GM21528 (cell line): ENCODE data around the gene DFFA.
"Not testable (repeated sequence)": the region's sequence is repeated elsewhere in the genome, so short reads cannot be mapped to it uniquely, and the experiment has no call there.

Experiments used
- ATAC-seq: cut with Tn5 transposase; IDR thresholded peaks from one replicate; pipeline ENCODE4 v1.9.1; 2021; ENCODE audit warnings: mild to moderate bottlenecking, moderate library complexity; ENCODE audit not compliant: unreplicated experiment, low FRiP score

Gene DFFA

DNA sequence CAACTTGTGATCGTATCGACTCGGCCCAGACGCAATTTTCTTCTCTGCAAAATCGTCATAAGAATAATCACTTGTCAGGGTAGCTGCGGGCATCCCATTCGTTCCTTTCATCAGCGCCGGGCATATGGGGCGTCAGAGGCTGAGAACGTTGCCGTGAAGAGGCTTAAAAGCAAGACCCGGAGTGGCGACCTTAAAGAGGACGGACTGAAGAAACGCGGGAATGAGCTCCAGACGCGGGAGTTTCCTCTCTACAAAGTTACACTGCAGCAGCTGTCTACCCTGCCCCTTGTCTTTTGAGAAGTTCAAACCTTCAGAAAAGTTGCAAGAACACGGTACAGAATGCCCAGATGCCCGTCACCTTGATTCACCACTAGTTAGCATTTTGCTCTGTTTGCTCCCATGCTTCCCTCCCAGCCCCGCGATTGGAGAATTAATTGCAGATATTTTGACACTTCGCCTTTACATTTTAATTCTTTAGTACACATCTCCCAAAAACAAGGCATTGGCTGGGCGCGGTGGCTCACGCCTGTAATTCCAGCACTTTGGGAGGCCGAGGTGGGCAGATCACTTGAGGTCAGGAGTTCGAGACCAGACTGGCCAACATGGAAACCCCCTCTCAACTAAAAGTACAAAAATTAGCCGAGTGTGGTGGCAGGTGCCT lies 41.1 kb downstream of the DFFA start:
- no peak for ATAC-seq

DNA sequence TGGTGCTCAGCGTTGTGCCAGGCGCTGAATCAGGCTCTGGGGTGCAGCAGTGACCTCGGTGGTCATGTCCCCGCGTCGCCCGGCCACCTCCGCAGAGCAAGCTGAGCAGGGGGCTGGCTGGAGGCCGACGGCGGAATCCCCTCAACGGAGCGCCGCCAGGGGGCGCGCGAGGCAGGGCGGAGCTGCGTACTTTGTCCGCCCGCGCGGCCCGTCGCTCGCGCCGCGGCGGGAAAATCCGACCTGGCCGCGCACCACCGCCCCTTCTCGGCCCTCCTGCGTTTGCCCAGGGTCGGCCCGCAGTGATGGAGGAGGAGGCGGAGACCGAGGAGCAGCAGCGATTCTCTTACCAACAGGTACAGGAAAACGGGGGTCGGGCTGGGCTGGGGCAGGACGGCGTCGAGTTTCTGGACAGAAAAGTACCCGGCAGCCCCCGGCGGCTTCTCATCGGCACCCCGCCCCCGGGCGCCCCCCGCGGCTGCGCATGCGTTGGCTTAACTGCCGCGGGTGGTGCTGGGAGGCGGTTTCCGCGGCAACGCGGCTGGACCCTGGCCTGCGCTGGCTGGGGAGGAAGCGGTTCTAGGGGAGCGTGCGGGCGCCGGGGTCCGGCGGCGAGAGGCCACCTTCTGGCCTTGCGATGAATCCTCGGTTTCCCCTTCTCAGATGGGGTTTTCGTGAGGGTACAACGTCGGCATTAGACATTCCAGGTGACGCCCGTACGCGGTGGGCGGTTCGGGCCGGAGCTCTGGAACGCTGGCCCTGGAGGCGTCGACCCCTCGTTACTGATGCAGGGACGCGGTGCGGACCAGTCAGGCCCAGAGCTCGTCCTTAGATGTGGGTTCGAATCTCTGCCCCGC lies 41.9 kb downstream of the DFFA start, which contains the start of gene CENPS:
Gene CENPS, plus strand, starts transcription at position 218 of the 854 bp plus-strand sequence. Its CDS starts 85 bp downstream, at position 303.
- peak; percentile 80 for ATAC-seq

DNA sequence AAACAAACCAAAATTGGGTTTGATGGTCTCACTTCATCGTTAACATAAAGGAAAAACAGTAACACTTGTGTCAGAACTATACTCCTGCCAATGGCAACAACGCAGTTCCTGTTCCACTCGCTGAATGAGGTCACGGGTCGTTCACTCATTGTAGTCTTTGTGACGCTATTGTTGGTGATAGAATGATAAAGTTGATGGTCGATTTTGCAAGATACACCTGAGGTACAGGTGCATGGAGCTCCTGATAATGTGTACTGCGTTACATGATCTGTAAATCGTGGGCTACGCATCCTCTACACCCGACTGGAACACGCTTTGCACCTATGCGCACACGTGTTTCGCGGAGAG lies 42.5 kb downstream of the DFFA start:
- ATAC-seq: no peak

DNA sequence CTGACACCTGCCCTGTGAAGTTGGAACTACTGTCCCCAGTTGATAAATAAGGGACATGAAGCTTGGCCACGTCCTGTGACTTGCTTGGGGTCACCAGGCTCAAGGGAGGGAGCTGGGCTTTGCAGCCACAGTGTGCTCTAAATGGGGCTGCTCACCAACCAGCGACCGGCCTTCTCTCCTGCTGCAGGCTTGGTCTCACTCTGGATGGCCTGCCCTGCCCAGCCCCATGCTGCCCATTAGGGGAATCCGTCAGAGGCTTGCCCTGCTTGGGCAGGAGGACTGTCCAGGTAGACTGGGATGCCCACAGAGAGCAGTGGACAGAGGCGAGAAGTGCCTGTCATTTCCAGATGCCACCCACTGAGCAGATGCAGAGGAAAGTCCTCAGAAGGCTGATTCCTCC lies 43.3 kb downstream of the DFFA start:
- no peak for ATAC-seq

DNA sequence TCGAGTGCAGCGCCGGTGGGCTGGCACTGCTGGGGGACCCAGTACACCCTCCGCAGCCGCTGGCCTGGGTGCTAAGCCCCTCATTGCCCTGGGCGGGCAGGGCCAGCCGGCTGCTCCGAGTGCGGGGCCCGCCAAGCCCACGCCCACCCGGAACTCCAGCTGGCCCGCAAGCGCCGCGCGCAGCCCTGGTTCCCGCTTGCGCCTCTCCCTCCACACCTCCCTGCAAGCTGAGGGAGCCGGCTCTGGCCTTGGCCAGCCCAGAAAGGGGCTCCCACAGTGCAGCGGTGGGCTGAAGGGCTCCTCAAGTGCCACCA lies 45.8 kb downstream of the DFFA start:
- ATAC-seq: not testable (repeated sequence)

DNA sequence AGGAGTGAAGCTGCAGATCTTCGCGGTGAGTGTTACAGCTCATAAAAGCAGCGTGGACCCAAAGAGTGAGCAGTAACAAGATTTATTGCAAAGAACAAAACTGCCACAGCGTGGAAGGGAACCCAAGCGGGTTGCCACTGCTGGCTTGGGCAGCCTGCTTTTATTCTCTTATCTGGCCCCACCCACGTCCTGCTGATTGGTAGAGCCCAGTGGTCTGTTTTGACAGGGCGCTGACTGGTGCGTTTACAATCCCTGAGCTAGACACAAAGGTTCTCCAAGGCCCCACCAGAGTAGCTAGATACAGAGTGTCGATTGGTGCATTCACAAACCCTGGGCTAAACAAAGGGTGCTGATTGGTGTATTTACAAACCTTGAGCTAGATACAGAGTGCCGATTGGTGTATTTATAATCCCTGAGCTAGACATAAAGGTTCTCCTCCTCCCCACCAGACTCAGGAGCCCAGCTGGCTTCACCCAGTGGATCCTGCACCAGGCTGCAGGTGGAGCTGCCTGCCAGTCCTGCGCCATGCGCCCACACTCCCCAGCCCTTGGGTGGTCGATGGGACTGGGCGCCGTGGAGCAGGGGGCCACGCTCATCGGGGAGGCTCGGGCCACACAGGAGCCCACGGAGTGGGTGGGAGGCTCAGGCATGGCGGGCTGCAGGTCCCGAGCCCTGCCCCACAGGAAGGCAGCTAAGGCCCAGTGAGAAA lies 46.3 kb downstream of the DFFA start:
- not testable (repeated sequence) for ATAC-seq

DNA sequence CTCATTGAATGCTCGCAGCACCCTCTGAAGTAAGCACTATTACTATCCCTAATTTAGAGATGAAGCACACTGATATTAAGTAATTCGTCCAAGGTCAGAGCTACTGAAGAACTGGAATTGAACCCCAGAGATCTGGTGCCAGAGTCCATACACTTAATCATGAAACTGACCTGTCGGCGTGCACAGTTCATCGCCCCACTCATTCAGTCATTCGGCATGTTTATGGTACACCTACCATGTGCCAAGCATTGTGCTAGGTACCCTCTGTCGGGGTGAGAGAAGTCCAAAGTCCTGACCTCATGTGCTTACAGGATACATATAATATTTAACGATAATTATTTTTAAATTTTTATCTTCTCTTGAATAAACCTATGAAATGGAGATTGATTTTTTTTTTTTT lies 47.7 kb downstream of the DFFA start:
- ATAC-seq: no peak

DNA sequence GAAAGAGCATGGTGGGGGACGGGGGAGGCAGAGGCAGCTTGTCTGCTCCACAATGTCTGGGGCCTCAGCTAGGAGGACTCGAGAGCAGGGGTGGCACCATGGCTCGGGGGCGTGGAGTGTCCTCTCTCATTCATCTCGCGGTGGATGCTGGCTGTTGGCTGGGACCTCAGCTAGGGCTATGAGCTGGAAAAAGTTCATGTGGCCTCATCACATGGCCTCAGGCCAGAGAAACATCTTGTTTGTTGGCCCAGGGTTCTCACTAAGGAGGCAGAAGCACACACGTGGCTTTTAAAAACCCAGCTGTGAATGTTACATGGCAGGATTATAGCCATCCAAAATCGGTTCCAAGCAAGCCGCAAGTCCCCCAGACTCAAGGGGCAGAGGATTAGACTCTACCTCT lies 48.3 kb downstream of the DFFA start:
- no peak for ATAC-seq

DNA sequence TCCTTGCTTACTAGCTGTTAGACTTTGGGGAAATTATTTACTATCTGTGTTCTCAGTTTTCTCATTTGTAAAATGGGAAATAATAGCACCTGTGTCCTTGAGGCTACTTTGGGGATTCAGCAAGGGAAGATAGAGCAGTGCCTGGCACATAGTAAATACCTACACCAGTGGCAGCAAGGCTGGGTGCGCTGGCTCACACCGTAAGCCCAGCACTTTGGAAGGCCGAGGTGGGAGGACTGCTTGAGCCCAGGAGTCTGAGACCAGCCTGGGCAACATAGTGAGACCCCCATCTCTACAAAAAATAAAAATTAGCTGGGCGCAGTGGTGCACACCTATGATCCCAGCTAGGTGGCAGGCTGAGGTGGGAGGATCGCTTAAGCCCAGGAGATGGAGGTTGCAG lies 50.7 kb downstream of the DFFA start:
- no peak for ATAC-seq

DNA sequence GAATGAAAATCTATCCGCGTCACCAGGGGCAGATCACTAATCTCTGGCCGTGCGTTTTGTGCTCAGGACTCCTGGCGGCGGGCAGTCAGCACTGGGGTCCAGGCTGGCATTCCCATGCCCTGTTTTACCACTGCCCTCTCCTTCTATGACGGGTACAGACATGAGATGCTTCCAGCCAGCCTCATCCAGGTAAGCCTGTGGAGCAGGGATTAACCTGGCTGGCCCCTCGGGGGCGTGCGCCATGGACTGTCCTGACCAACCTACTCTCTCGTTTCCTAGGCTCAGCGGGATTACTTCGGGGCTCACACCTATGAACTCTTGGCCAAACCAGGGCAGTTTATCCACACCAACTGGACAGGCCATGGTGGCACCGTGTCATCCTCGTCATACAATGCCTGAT lies 53.0 kb downstream of the DFFA start:
- no peak for ATAC-seq

DNA sequence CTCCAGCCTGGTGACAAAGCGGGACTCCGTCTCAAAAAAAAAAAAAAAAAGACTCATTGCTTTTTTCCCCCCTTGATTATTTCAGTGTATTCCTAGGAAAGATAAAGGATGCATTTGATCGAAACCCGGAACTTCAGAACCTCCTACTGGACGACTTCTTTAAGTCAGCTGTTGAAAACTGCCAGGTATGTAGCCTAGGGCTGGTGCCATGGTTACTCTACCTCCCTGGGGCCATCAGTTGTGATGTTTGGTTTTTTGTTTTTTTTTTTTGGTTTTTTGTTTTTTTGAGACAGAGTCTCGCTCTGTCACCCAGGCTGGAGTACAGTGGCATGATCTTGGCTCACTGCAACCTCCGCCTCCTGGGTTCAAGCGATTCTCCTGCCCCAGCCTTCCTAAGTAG lies 53.6 kb downstream of the DFFA start:
- ATAC-seq: not testable (repeated sequence)

DNA sequence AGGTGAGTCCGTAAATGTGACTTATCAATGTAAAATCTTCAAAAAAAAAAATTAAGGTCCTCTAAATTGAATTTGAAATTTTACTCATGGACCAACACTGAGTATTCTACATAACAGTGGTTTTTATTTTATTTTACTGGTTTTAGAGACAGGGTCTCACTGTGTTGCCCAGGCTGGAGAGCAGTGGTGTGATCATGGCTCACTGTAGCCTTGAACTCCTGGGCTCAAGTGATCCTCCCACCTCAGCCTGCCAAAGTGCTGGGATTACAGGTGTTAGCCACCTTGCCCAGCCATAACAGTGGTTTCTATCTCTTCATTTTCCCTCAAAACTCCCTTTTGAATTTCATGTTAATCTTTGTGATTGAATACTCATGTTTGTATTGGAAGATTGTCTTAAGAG lies 56.4 kb downstream of the DFFA start:
- ATAC-seq: not testable (repeated sequence)

DNA sequence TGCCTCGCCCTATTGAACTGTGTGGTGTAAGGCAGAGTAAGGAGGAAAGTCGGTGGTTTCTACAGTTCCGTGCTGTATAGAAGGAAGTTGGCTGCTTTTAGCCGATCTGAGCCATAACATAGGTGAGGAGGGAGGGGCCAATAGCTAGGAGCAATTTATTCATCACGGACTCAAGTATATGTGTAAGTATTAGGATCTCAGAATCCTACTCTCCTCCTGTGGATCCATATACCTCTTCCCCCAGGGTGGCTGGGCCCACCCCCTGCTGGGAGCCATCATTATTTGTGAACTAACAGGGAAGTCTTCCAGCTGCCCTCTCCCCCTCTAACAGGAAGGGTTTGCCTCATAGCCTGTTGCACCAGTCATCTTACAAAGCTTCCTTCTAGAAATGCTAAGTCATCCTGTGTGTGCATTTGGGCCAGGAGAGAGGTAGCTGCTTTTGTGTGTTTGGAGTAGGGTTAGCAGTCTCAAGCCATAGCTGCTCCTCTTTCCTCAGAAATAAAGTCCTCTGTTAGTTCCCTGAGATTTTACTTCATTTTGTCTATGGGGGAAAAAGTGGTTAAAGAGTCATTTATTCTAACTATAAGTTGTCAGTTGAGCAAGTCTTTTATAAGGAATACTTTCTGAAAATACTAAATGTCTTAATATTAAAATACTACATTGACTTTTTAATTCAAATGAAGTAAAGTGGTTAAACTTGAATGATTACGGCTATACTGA lies 57.0 kb downstream of the DFFA start:
- no peak for ATAC-seq

DNA sequence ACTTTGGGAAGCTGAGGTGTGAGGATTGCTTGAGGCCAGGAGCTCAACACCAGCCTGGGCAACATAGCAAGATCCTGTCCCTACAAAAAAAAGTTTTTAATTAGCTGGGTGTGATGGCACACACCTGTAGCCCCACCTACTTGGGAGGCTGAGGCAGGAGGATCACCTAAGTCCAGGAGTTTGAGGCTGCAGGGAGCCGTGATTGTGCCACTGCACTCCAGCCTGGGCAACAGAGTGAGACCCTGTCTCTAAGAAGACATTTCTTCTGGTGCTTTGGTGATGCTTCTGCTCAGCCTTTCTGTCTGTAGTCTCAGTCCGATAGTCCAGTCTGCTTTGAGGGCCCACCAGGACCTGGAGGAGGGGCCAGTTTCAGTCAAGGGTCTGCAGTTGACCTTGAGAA lies 65.1 kb downstream of the DFFA start:
- ATAC-seq: no peak
